ENCODE measurements around the gene PARD3. TPM values are rescaled to one million over a fixed set of nuclear protein-coding genes. Genes with fewer than 3 reads are reported as not detected.
"Not testable (repeated sequence)": the region's sequence is repeated elsewhere in the genome, so short reads cannot be mapped to it uniquely, and the experiment has no call there.

Gene PARD3
- total RNA-seq, 1 donor from 2014 or later = 39.6 TPM

- not testable (repeated sequence) for DNase-seq (ENCODE audit: low spot score)
Observed at GRCh38 chr10:34268410-34268809, 546.7 kb downstream of the PARD3 start.

- no peak for DNase-seq (ENCODE audit: low spot score)
Observed at GRCh38 chr10:34262985-34263384, 552.1 kb downstream of the PARD3 start.

- no peak for DNase-seq (ENCODE audit: low spot score)
Observed at GRCh38 chr10:34260904-34261303, 554.2 kb downstream of the PARD3 start.

GRCh38 chr10:34256216-34256615, 558.9 kb downstream of the PARD3 start:
- no peak for DNase-seq (ENCODE audit: low spot score)

DNA sequence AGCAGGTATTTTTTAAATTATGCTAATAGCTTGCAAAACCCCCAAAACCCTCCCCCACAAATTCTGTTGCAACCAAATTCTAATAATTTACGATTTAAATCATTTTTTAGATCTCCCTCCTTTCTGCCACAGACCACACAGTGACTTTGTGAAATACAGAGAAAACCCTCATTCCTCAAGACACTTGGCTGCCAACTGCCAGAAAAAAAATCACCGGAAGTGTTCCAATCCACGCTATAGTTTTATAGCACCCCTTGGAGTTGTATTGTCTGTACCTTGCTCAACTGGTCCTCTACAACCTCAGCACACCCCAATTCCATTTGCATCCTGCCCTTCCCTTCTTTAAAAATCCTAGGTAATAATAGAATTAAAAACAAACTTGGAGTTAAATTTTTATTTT, 560.1 kb downstream of the PARD3 start:
- no peak for DNase-seq (ENCODE audit: low spot score)

GRCh38 chr10:34254596-34254995, 560.5 kb downstream of the PARD3 start:
- DNase-seq (ENCODE audit: low spot score) = peak; percentile 38

DNA sequence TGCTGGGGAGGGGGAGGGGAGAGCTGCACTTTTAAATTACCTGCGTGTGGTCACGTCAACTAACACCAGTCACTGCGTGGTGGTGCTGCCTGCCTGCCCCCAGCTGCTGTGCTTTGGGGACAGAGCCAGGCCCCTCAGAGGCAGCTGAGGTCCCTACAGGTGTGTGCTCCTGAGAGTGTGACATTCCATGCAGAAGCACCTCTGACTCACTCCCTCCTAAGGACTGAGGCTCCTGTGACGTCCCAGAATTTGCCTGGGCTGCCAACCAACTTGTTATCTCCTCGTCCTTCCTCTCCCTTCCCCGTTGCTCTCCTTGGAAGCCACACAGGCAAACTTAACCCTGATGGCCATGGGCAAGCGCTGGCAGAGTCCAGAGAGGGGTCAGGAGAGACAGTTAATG, 563.0 kb downstream of the PARD3 start:
- peak; percentile 59 for DNase-seq (ENCODE audit: low spot score)

- DNase-seq (ENCODE audit: low spot score) = no peak
Observed at GRCh38 chr10:34251177-34251576, 563.9 kb downstream of the PARD3 start.

DNA sequence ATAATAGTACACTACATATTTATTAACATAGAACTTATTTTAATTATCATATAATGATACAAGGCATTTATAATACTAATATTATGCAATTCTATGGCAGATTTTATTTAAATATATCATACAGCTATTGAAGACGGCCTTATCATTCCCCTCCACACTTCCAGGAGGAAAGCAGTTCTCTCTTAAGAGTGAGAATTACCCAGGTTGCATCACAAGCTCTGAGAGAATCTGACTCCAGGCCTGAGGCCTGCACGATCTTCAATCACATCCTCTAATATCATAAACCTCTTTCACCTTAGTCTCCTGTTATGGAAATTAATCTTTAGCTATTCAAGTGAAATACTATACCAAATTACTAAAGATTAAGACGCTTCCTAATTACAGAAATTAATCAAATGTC, 564.4 kb downstream of the PARD3 start:
- DNase-seq (ENCODE audit: low spot score) = no peak

DNA sequence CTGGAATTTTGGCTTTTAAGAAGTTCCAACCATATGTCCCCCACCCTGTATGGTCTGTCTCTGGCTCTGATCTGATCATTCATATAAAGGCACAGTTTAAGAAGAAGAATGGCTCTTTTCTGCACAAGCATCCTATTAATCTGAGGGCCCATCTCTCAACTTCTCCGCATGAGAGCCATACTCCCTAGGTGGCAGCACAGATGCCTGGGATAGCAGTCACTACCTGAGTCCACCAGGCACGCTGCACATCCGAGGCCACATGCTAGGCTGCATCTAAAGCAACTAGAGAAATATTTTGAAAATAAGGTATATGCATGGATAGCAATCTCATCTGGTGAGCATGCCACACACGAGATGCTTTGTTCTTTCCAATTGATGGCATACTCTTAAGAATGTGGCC, 565.5 kb downstream of the PARD3 start:
- DNase-seq (ENCODE audit: low spot score) = no peak

GRCh38 chr10:34247560-34247959, 567.5 kb downstream of the PARD3 start:
- no peak for DNase-seq (ENCODE audit: low spot score)

DNA sequence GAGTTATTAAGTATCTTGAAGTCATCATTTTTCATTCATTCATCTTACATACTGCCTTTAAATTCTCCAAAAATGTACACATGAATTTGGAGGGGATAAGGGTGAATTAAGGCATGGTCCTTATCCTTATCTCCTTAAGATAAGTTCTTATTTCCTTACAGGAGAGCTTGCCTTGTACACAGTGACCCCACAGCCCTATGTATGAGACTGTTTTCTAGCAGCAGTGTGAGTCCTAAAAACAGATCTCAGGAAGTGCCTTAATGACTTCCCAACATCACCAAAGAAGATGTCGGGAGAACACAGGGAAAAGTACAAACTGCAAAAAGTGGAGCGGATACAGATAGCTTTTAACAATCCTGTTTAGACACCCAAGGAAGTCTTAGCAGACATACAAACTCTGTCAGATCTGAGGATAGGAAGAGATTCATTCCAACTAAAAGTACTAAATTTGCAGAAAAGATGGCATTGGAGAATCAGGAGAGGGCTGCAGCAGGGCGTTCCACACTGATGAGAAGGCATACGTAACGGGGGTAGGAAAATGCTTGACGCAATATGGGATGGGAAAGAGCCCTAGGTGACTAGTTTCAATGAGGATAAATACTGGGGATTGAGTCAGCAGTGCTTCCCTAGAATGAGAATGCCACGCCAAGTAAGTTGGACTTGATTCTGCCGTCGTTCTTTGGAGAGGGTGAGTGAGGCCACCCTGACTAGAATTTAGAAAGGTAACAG, 570.2 kb downstream of the PARD3 start:
- no peak for DNase-seq (ENCODE audit: low spot score)

GRCh38 chr10:34241226-34242000, 573.7 kb downstream of the PARD3 start:
- DNase-seq (ENCODE audit: low spot score) = no peak

GRCh38 chr10:34240039-34240438, 575.1 kb downstream of the PARD3 start:
- DNase-seq (ENCODE audit: low spot score) = no peak

- no peak for DNase-seq (ENCODE audit: low spot score)
Observed at GRCh38 chr10:34237898-34238455, 577.1 kb downstream of the PARD3 start.

DNA sequence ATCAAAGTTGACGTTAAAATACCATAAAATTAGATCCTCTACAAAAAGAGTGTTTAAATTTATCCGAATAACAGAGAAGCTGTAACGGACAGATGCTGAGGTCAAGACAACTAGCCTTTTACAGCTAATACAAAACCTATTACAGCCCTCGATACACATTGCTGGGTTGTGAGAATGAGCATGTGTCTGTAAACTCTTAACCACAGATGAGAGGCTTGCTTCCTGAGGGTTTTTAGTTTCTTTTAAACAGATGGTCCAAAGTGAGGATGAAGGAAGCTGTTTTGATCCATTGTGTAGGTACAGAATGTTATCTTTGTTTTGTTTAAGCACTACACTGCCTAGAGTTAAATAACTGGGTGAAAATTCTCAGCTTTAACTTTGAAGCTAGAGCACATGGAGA, 578.2 kb downstream of the PARD3 start:
- DNase-seq (ENCODE audit: low spot score) = no peak

DNA sequence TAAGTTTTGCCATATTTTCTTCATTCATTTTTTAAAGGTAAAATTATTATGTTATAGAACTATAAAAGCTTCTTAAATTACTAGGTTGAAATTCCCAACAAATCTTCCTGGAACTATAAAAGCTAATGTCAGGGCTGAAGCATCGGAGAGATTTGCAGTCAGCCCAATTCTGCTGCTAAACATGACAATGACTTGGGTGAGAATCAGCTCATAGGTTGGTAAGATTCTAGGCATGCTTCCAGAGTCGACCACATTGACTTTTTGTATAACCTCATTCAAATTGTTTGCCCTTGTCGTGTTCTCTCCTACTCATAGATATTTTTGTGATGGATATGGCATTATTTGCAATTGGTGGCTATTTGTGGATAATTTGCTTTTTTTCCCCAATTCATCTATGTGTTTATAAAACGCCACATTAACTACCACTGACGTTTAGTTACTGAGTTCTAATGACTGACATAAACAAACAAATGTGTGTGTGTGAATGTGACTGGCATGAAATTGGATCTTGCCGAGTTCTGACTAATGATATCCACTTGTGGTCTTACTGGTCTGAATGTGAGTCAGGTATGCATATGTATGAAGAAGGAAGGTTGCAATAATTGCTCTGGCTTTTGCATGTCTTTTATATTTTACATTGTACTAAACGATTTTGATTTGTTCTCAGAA, 579.8 kb downstream of the PARD3 start:
- DNase-seq (ENCODE audit: low spot score) = no peak

DNA sequence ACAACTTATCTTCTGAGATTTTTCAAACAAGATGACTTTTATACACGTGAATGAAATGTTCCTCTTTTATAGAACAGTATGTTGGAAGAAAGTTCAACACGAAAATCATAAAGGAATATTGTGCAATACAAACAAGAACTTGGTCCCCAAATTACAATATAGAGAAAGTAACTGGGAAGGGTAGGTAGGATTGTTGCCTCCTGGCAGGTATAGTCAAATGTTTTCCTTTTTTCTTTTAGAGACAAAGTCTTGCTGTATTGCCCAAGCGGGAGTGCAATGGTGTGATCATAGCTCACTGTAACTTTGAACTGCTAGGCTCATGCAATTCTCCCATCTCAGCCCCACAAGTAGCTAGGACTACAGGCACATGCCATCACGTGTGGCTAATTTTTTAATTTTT, 582.6 kb downstream of the PARD3 start:
- DNase-seq (ENCODE audit: low spot score) = no peak

DNA sequence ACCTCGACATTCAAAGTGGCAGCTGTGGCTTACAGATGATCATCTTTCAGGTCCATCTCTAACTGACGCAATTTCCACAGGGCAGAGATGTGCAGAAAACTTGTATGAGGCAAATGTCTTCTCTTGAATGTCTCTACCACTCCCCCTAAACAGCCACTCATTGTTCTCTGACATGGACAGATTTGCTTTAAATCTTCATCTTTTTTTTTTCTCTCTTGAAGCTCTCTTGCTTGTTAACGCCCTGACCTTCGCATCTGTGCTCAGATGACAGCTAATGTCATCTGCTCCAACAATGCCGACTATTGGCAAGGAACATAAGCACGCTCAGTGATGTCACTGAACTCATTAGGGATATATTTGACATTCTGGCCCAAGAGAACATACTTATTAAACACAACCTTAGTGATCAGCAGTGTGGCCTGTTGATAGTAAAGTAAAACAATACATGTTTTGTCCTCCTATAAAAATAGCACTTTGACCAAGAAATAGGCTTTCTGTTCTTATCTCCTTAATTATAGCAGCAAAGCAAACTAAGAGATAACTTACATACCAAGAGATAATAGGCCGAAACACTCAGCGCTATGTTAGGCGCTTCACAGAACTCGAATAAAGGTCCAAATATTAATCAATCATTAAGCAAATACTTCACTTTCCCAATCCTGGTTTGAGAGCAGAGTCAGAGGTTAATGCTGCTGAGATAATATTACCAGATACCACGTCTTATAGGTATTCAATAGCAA, 583.5 kb downstream of the PARD3 start:
- peak; percentile 29 for DNase-seq (ENCODE audit: low spot score)

DNA sequence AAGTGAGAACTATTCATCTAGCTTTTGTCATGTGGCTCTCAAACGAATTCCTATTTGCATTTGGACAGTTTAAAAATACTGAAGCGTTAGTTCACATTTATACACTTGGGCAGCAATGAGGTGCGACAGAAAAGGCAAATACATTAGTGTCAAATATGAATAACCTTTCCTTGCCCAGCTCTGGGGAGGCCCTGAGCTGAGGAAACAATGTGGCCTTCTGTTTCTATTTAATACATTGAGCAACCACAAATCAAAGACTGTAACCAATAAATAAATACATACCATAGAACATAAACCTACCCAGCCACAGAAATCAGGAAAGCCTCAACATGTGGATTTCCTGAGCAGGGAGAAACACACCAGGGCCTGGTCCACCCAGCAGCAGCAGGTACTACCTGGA, 585.2 kb downstream of the PARD3 start:
- no peak for DNase-seq (ENCODE audit: low spot score)

DNA sequence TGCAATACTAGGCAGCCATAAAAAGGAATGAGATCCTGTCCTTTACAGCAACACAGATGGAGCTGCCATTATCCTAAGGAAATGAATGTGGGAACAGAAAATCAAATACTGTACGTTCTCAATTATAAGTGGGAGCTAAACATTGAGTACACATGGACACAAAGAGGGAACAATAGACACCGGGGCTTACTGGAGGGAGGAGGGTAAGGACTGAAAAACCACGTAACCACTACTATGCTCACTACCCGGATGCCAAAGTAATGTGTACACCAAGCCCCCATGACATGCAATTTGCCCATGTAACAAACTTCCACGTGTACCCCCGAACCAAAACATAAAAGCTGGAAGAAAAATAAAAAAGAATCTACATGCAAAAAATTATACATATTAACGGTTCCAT, 587.0 kb downstream of the PARD3 start:
- DNase-seq (ENCODE audit: low spot score) = no peak

DNA sequence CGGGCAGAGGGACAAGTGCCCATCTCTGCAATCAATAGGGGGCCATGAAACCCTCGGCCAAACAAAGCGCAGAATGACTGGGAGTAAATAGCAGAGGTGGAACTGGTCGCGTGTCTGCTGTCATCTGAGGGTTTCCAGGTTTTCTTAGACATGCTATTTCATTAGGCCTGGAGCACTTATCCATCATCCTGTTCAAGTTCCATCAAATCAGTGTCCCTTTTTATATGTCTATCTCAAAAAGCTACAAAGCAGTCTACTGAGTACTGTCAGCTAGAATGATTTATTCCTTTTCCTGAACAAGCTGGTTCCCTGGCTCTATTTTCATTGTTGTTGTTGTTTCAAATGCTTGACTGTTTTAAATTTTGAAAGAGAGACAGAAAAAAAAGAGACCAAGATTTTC, 590.5 kb downstream of the PARD3 start:
- DNase-seq (ENCODE audit: low spot score) = no peak

All from mucosa of gallbladder (tissue), 1 donor.